ENCODE data around the gene SMIM15.
A peak's percentile ranks its signal among the peaks of the same experiment; 100 is the strongest.

Gene SMIM15

GRCh38 chr5:61163905-61164304, 1.6 kb upstream of the SMIM15 start:
- Histone ChIP-seq H2AFZ (ENCODE audit: low read depth, low read length) (no peak overlapping the region), H3K9ac (ENCODE audit: low read length) (peak overlapping the region; percentile 98)
- DNase-seq = no peak

GRCh38 chr5:61162832-61163567, 732 bp upstream of the SMIM15 start:
- Histone ChIP-seq H3K18ac (ENCODE audit: low read depth in 1 of 2, low read length in 2 of 2) (peak overlapping the region; percentile 73 to 96), H3K4me1 (ENCODE audit: control insufficient read depth, insufficient read depth, low read depth, low read length) (peaks cover 4% of the 10 kb centered on the region), H2BK120ac (ENCODE audit: low read depth, low read length) (peak overlapping the region; percentile 73), H2BK12ac (ENCODE audit: low read length in 2 of 2) (peak overlapping the region in 1 of 2 experiments; percentile 1), H2BK15ac (ENCODE audit: low read depth, poor library complexity, severe bottlenecking) (peak overlapping the region; percentile 83), H3K4me3 (ENCODE audit: insufficient read depth in 1 of 2, low read depth in 1 of 2, low read length in 2 of 2) (peak overlapping the region; percentile 95 to 98), H3K9me3 (ENCODE audit: control insufficient read depth, low read length) (no peaks in the 10 kb centered on the region), H4K8ac (ENCODE audit: low read length) (peak overlapping the region; percentile 99), H3K4me2 (ENCODE audit: low read length, poor library complexity, severe bottlenecking) (peak overlapping the region; percentile 41), H4K91ac (ENCODE audit: low read length) (peak overlapping the region; percentile 20), H3K4ac (ENCODE audit: low read depth in 1 of 2, low read length in 2 of 2) (peak overlapping the region; percentile 50 to 75), H3K27ac (ENCODE audit: low read length, poor library complexity, severe bottlenecking) (peak overlapping the region; percentile 83), H2AFZ (ENCODE audit: low read depth, low read length) (no peak overlapping the region), H2BK5ac (ENCODE audit: low read depth, low read length, poor library complexity, severe bottlenecking) (peak overlapping the region; percentile 2), H3K79me1 (replicated peaks; ENCODE audit: low read length, poor library complexity, severe bottlenecking) (peaks cover 6% of the 10 kb centered on the region), H3K36me3 (ENCODE audit: control insufficient read depth in 1 of 2, insufficient read depth in 2 of 2, low read depth in 1 of 2, low read length in 2 of 2) (peaks cover 0 to 28% of the 10 kb centered on the region in 2 experiments), H3K14ac (ENCODE audit: low read length in 2 of 2) (peak overlapping the region in 1 of 2 experiments; percentile 84), H2AK5ac (ENCODE audit: low read length, severe bottlenecking) (peak overlapping the region; percentile 60), H3K9ac (ENCODE audit: low read length) (peak overlapping the region; percentile 98), H3K27me3 (ENCODE audit: control insufficient read depth in 1 of 2, insufficient read depth in 1 of 2, low read length in 2 of 2) (no peaks in the 10 kb centered on the region), H3K23ac (ENCODE audit: low read length in 2 of 2) (peak overlapping the region in 1 of 2 experiments; percentile 86)
- peak; percentile 49 for DNase-seq
- WGBS = 20% methylated on average over 14 of the region's 14 CpGs

More at GRCh38 chr5:61163905-61164304, 1.6 kb upstream of the SMIM15 start:
- no peak overlapping the region for H3K14ac ChIP-seq (ENCODE audit: low read length in 2 of 2)
- H2BK120ac ChIP-seq (ENCODE audit: low read depth, low read length) = no peak overlapping the region
- H3K4me1 ChIP-seq (ENCODE audit: control insufficient read depth, insufficient read depth, low read depth, low read length) = peaks cover 4% of the 10 kb centered on the region
- H2BK12ac ChIP-seq (ENCODE audit: low read length in 2 of 2) = peak overlapping the region in 1 of 2 experiments; percentile 41
- no peak overlapping the region for H3K4me2 ChIP-seq (ENCODE audit: low read length, poor library complexity, severe bottlenecking)
- no peak overlapping the region for H4K8ac ChIP-seq (ENCODE audit: low read length)
- no peak overlapping the region for H2BK5ac ChIP-seq (ENCODE audit: low read depth, low read length, poor library complexity, severe bottlenecking)
- 98% methylated on average over 13 of the region's 13 CpGs for WGBS
- no peak overlapping the region for H4K91ac ChIP-seq (ENCODE audit: low read length)
- H3K27me3 ChIP-seq (ENCODE audit: control insufficient read depth in 1 of 2, insufficient read depth in 1 of 2, low read length in 2 of 2) = no peaks in the 10 kb centered on the region
- no peak overlapping the region for H3K27ac ChIP-seq (ENCODE audit: low read length, poor library complexity, severe bottlenecking)
- no peak overlapping the region for H3K23ac ChIP-seq (ENCODE audit: low read length in 2 of 2)
- H3K4me3 ChIP-seq (ENCODE audit: insufficient read depth in 1 of 2, low read depth in 1 of 2, low read length in 2 of 2) = peak overlapping the region in 1 of 2 experiments; percentile 98
- peaks cover 6% of the 10 kb centered on the region for H3K79me1 ChIP-seq (replicated peaks; ENCODE audit: low read length, poor library complexity, severe bottlenecking)
- no peak overlapping the region for H3K4ac ChIP-seq (ENCODE audit: low read depth in 1 of 2, low read length in 2 of 2)
- H3K36me3 ChIP-seq (ENCODE audit: control insufficient read depth in 1 of 2, insufficient read depth in 2 of 2, low read depth in 1 of 2, low read length in 2 of 2) = peaks cover 0 to 20% of the 10 kb centered on the region in 2 experiments
- no peaks in the 10 kb centered on the region for H3K9me3 ChIP-seq (ENCODE audit: control insufficient read depth, low read length)
- H2BK15ac ChIP-seq (ENCODE audit: low read depth, poor library complexity, severe bottlenecking) = no peak overlapping the region
- no peak overlapping the region for H2AK5ac ChIP-seq (ENCODE audit: low read length, severe bottlenecking)
- no peak overlapping the region for H3K18ac ChIP-seq (ENCODE audit: low read depth in 1 of 2, low read length in 2 of 2)

- no peaks in the 10 kb centered on the region for H3K9me3 ChIP-seq (ENCODE audit: control insufficient read depth, low read length)
Measured at GRCh38 chr5:61160497-61160896, 1.8 kb downstream of the SMIM15 start.

DNA sequence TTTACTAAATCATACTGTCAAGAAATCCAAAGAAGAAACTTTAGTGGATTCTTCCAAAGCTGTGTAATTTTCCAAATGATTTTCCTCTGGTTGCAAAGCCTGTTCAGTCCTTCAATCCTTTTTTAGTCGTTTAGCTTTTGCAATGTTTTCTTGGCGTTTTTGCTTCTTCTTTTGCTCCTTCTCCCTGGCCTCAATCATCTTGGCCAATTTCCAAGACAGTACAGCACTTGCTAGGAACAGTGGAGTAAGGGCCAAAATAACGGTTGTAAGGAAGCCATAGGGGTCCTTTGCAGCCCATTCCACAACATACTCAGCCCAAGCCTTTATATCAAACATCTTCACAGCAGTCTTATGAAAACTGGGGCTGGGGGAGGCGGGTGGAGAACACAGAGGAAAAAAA, 2.4 kb downstream of the SMIM15 start:
- Histone ChIP-seq H3K79me1 (replicated peaks; ENCODE audit: low read length, poor library complexity, severe bottlenecking) (peaks cover 3% of the 10 kb centered on the region), H3K23ac (ENCODE audit: low read length in 2 of 2) (no peak overlapping the region), H3K9ac (ENCODE audit: low read length) (no peak overlapping the region), H3K27ac (ENCODE audit: low read length, poor library complexity, severe bottlenecking) (no peak overlapping the region), H4K91ac (ENCODE audit: low read length) (no peak overlapping the region), H2AK5ac (ENCODE audit: low read length, severe bottlenecking) (no peak overlapping the region), H3K14ac (ENCODE audit: low read length in 2 of 2) (no peak overlapping the region), H3K36me3 (ENCODE audit: control insufficient read depth in 1 of 2, insufficient read depth in 2 of 2, low read depth in 1 of 2, low read length in 2 of 2) (peaks cover 0 to 42% of the 10 kb centered on the region in 2 experiments), H3K4me2 (ENCODE audit: low read length, poor library complexity, severe bottlenecking) (no peak overlapping the region), H3K9me3 (ENCODE audit: control insufficient read depth, low read length) (no peaks in the 10 kb centered on the region), H4K8ac (ENCODE audit: low read length) (no peak overlapping the region), H2AFZ (ENCODE audit: low read depth, low read length) (no peak overlapping the region), H3K4me3 (ENCODE audit: insufficient read depth in 1 of 2, low read depth in 1 of 2, low read length in 2 of 2) (peak overlapping the region in 1 of 2 experiments; percentile 98), H2BK120ac (ENCODE audit: low read depth, low read length) (no peak overlapping the region), H3K18ac (ENCODE audit: low read depth in 1 of 2, low read length in 2 of 2) (no peak overlapping the region), H2BK5ac (ENCODE audit: low read depth, low read length, poor library complexity, severe bottlenecking) (no peak overlapping the region), H3K4ac (ENCODE audit: low read depth in 1 of 2, low read length in 2 of 2) (no peak overlapping the region), H3K27me3 (ENCODE audit: control insufficient read depth in 1 of 2, insufficient read depth in 1 of 2, low read length in 2 of 2) (no peaks in the 10 kb centered on the region), H2BK15ac (ENCODE audit: low read depth, poor library complexity, severe bottlenecking) (no peak overlapping the region), H3K4me1 (ENCODE audit: control insufficient read depth, insufficient read depth, low read depth, low read length) (peaks cover 4% of the 10 kb centered on the region), H2BK12ac (ENCODE audit: low read length in 2 of 2) (no peak overlapping the region)
- WGBS = 100% methylated on average over 2 of the region's 4 CpGs
- DNase-seq = no peak

More at GRCh38 chr5:61160497-61160896, 1.8 kb downstream of the SMIM15 start:
- H3K79me1 ChIP-seq (replicated peaks; ENCODE audit: low read length, poor library complexity, severe bottlenecking) = peaks cover 6% of the 10 kb centered on the region
- H2AK5ac ChIP-seq (ENCODE audit: low read length, severe bottlenecking) = no peak overlapping the region
- no peak overlapping the region for H3K23ac ChIP-seq (ENCODE audit: low read length in 2 of 2)
- no peak overlapping the region for H2BK12ac ChIP-seq (ENCODE audit: low read length in 2 of 2)
- peaks cover 0 to 42% of the 10 kb centered on the region in 2 experiments for H3K36me3 ChIP-seq (ENCODE audit: control insufficient read depth in 1 of 2, insufficient read depth in 2 of 2, low read depth in 1 of 2, low read length in 2 of 2)
- no peak overlapping the region for H3K18ac ChIP-seq (ENCODE audit: low read depth in 1 of 2, low read length in 2 of 2)
- H2BK120ac ChIP-seq (ENCODE audit: low read depth, low read length) = no peak overlapping the region
- no peak overlapping the region for H4K8ac ChIP-seq (ENCODE audit: low read length)
- no peak overlapping the region for H3K4me2 ChIP-seq (ENCODE audit: low read length, poor library complexity, severe bottlenecking)
- H3K27me3 ChIP-seq (ENCODE audit: control insufficient read depth in 1 of 2, insufficient read depth in 1 of 2, low read length in 2 of 2) = no peaks in the 10 kb centered on the region
- no peak overlapping the region for H3K27ac ChIP-seq (ENCODE audit: low read length, poor library complexity, severe bottlenecking)
- 90% methylated on average over 3 of the region's 3 CpGs for WGBS
- no peak overlapping the region for H2BK15ac ChIP-seq (ENCODE audit: low read depth, poor library complexity, severe bottlenecking)
- H2BK5ac ChIP-seq (ENCODE audit: low read depth, low read length, poor library complexity, severe bottlenecking) = no peak overlapping the region
- H3K9ac ChIP-seq (ENCODE audit: low read length) = peak overlapping the region; percentile 98
- no peak overlapping the region for H3K4ac ChIP-seq (ENCODE audit: low read depth in 1 of 2, low read length in 2 of 2)
- H3K4me1 ChIP-seq (ENCODE audit: control insufficient read depth, insufficient read depth, low read depth, low read length) = peaks cover 4% of the 10 kb centered on the region
- DNase-seq = no peak
- H3K4me3 ChIP-seq (ENCODE audit: insufficient read depth in 1 of 2, low read depth in 1 of 2, low read length in 2 of 2) = peak overlapping the region in 1 of 2 experiments; percentile 98
- no peak overlapping the region for H2AFZ ChIP-seq (ENCODE audit: low read depth, low read length)
- H3K14ac ChIP-seq (ENCODE audit: low read length in 2 of 2) = no peak overlapping the region
- H4K91ac ChIP-seq (ENCODE audit: low read length) = no peak overlapping the region
